ENCODE results near the gene TUBA4B.

The TUBA4B gene

GRCh38 chr2:219253753-219254589 is 928 bp downstream of the TUBA4B start, which contains the start of gene TUBA4A (continued):
- TF ChIP-seq ZEB2 (tag by site-specific recombination; IDR thresholded peaks at IDR 0.05) (peak; percentile 88), HIC1 (tag by site-specific recombination; IDR thresholded peaks at IDR 0.05) (0 out of 2 replicates have a peak, but pooled peaks have one; percentile 9), KLF17 (tag by site-specific recombination; IDR thresholded peaks at IDR 0.05) (no peak; the same call in 1 of the 2 replicates), ZNF335 (tag by site-specific recombination; conservative IDR thresholded peaks at IDR 0.05) (peak; percentile 90), ZNF433 (tag by site-specific recombination; IDR thresholded peaks at IDR 0.05; ENCODE audit: low read depth) (no peak), ZBTB8A (tag by site-specific recombination; IDR thresholded peaks at IDR 0.05) (peak; percentile 20; the same call in 1 of the 2 replicates), ZBTB20 (tag by site-specific recombination; IDR thresholded peaks at IDR 0.05) (peak; percentile 82), KLF10 (tag by site-specific recombination; IDR thresholded peaks at IDR 0.05) (peak; percentile 43; the same call in 1 of the 2 replicates), ZXDB (tag by site-specific recombination; IDR thresholded peaks at IDR 0.05) (0 out of 2 replicates have a peak, but pooled peaks have one; percentile 17), ZFHX2 (tag by site-specific recombination; conservative IDR thresholded peaks at IDR 0.05) (peak; percentile 42)
- TF ChIP-seq, protein P1, sequence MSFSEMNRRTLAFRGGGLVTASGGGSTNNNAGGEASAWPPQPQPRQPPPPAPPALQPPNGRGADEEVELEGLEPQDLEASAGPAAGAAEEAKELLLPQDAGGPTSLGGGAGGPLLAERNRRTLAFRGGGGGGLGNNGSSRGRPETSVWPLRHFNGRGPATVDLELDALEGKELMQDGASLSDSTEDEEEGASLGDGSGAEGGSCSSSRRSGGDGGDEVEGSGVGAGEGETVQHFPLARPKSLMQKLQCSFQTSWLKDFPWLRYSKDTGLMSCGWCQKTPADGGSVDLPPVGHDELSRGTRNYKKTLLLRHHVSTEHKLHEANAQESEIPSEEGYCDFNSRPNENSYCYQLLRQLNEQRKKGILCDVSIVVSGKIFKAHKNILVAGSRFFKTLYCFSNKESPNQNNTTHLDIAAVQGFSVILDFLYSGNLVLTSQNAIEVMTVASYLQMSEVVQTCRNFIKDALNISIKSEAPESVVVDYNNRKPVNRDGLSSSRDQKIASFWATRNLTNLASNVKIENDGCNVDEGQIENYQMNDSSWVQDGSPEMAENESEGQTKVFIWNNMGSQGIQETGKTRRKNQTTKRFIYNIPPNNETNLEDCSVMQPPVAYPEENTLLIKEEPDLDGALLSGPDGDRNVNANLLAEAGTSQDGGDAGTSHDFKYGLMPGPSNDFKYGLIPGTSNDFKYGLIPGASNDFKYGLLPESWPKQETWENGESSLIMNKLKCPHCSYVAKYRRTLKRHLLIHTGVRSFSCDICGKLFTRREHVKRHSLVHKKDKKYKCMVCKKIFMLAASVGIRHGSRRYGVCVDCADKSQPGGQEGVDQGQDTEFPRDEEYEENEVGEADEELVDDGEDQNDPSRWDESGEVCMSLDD (tag by site-specific recombination; IDR thresholded peaks at IDR 0.05) = peak; percentile 16; the same call in 1 of the 2 replicates
- TF ChIP-seq, protein P2, sequence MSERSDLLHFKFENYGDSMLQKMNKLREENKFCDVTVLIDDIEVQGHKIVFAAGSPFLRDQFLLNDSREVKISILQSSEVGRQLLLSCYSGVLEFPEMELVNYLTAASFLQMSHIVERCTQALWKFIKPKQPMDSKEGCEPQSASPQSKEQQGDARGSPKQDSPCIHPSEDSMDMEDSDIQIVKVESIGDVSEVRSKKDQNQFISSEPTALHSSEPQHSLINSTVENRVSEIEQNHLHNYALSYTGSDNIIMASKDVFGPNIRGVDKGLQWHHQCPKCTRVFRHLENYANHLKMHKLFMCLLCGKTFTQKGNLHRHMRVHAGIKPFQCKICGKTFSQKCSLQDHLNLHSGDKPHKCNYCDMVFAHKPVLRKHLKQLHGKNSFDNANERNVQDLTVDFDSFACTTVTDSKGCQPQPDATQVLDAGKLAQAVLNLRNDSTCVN (tag by site-specific recombination; optimal IDR thresholded peaks at IDR 0.05) = peak; percentile 56
- TF ChIP-seq, protein P3, sequence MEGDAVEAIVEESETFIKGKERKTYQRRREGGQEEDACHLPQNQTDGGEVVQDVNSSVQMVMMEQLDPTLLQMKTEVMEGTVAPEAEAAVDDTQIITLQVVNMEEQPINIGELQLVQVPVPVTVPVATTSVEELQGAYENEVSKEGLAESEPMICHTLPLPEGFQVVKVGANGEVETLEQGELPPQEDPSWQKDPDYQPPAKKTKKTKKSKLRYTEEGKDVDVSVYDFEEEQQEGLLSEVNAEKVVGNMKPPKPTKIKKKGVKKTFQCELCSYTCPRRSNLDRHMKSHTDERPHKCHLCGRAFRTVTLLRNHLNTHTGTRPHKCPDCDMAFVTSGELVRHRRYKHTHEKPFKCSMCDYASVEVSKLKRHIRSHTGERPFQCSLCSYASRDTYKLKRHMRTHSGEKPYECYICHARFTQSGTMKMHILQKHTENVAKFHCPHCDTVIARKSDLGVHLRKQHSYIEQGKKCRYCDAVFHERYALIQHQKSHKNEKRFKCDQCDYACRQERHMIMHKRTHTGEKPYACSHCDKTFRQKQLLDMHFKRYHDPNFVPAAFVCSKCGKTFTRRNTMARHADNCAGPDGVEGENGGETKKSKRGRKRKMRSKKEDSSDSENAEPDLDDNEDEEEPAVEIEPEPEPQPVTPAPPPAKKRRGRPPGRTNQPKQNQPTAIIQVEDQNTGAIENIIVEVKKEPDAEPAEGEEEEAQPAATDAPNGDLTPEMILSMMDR (tag by site-specific recombination; IDR thresholded peaks at IDR 0.05) = 0 out of 2 replicates have a peak, but pooled peaks have one; percentile 6

DNA sequence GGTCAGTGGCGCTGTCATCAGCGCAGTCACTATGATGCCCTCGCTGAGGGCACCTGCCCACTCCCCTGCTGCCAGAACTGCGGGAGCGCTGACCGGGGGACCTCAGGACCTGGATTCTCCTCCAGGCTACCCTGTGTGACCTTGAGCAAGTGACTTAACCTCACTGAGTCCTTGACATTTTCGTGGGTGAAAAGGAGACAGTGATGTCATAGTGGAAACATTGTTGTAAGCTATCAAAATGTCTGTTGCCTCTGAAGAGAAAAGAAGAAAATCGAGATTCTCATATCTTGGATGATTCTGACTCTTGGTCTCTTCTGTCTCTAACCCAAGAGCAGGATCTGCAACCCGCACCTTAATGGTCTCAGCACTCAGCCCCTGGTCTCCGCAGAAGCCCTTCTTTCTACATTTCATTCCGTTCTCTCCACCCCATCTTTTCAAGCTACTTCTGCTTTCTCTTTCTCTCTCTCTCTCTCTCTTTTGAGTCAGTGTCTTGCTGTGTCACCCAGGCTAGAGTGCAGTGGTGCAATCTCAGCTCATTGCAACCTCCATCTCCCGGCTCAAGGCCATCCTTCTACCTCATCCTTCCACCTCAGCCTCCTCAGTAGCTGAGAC is 1.7 kb downstream of the TUBA4B start:
- H3K4me1 ChIP-seq (ENCODE audit: control insufficient read depth, insufficient read depth, low read length) = no peaks in the 10 kb centered on the region
- H3K9me3 ChIP-seq (ENCODE audit: control insufficient read depth, insufficient read depth, low read depth, low read length) = no peaks in the 10 kb centered on the region
- ChIA-PET CTCF (interaction anchor here (0.5 to 3.6 kb wide), 8 partner anchors 13 to 133 kb away, joined by 3 to 22 read pairs (median 4); no protein-coding TSS in a partner anchor), POLR2A (interaction anchor here (1.1 to 3.2 kb wide), 4 partner anchors 9 to 37 kb away, joined by 3 to 17 read pairs (median 4); partner anchors contain the start of genes GLB1L and STK16)
- peaks cover 0 to 4% of the 10 kb centered on the region in 2 experiments; a peak in 1 of 3 replicates for H3K36me3 ChIP-seq (ENCODE audit: control insufficient read depth in 2 of 2, insufficient read depth in 1 of 2, low read length in 2 of 2)
- peak overlapping the region; percentile 55 for H3K4me3 ChIP-seq (ENCODE audit: low read depth, low read length)
- no peak overlapping the region for H3K27ac ChIP-seq (ENCODE audit: extremely low read depth, low read depth, low read length)
- no peak for TF ChIP-seq ZNF266 (tag by site-specific recombination; IDR thresholded peaks at IDR 0.05; ENCODE audit: low read depth)
- TF ChIP-seq ZNF843 (tag by site-specific recombination; IDR thresholded peaks at IDR 0.05) = no peak
- 0 out of 2 replicates have a peak, but pooled peaks have one; percentile 1 for TF ChIP-seq ZBTB20 (tag by site-specific recombination; IDR thresholded peaks at IDR 0.05)
- TF ChIP-seq ZIC2 (tag by site-specific recombination; IDR thresholded peaks at IDR 0.05) = peak; percentile 80; the same call in 1 of the 2 replicates
- no peak for TF ChIP-seq ZNF133 (tag by site-specific recombination; IDR thresholded peaks at IDR 0.05)
- TF ChIP-seq ZBTB8A (tag by site-specific recombination; IDR thresholded peaks at IDR 0.05) = no peak
- TF ChIP-seq PRDM10 (tag by site-specific recombination; IDR thresholded peaks at IDR 0.05) = peak; percentile 39; the same call in 1 of the 2 replicates
- no peak for TF ChIP-seq ZNF211 (tag by site-specific recombination; IDR thresholded peaks at IDR 0.05; ENCODE audit: low read depth)
- no peak for TF ChIP-seq ZNF248 (tag by site-specific recombination; IDR thresholded peaks at IDR 0.05)

Data from HEK293 (cell line).